Posterior vena cava (tissue), 2 donors: ENCODE data around the gene PRKAR1B. TPM values are rescaled to one million over a fixed set of nuclear protein-coding genes. Genes with fewer than 3 reads are reported as not detected.

Experiments used
- DNase-seq: peaks from one replicate; pipeline ENCODE4 v3.0.0-alpha.2; 2020; ENCODE audit warnings: low spot score
- intact Hi-C, 2 donors: fragments of 100-400 bp; cut with DNase I; formaldehyde crosslinking; loops; one replicate each; pipeline versions ENCODE4 v1.14.1 to v1.14.2; 2022 to 2023
- total RNA-seq, 2 donors: library from RNA; stranded (reverse); fragmentation: NEBNext Ultra II Directional; extraction: Animal tissue kit (Norgen Biotek cat#: 25700); gene quantifications; one replicate each; pipeline ENCODE4 v1.2.1, GENCODE V29; 2021
- donor health status: DM: yes; HTN: yes; CAD: no.
- donor health status: DM: yes; HTN: yes; CAD: no.

PRKAR1B gene
- total RNA-seq, 2 donors from 2014 or later = 10.1 TPM

DNA sequence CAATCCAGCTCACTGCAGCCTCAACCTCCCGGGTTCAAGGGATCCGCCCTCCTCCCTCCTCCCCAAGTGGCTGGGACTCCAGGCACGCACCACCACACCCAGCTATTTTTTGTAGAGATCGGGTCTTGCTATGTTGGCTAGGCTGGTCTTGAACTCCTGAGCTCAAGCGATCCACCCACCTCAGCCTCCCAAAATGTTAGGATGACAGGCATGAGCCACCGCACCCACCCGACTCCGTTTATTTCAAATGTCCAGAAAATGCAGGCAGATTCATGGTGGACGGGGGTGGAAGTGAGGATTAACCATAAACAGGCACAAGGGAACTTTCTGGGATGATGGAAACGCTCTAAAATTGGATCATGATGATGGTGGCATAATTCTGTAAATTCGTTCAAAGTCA is 85.1 kb downstream of the PRKAR1B start:
- intact Hi-C loops = no loop called here
- DNase-seq = peak; percentile 16

DNA sequence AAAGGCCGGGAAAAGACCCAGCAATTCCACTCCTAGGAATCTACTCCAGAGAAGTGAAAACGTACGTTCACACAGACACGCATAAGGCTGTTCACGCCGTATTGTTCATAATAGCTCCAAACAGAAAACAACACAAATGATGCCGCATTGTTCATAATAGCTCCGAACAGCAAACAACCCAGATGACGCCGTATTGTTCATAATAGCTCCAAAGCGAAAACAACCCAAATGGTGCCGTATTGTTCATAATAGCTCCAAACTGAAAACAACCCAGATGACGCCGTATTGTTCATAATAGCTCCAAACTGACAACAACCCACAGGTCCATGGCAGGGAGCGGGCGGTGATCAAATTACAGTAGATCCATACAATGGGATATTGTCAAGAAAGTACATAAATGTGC is 85.8 kb downstream of the PRKAR1B start:
- intact Hi-C loops = no loop called here
- DNase-seq = peak; percentile 55

DNA sequence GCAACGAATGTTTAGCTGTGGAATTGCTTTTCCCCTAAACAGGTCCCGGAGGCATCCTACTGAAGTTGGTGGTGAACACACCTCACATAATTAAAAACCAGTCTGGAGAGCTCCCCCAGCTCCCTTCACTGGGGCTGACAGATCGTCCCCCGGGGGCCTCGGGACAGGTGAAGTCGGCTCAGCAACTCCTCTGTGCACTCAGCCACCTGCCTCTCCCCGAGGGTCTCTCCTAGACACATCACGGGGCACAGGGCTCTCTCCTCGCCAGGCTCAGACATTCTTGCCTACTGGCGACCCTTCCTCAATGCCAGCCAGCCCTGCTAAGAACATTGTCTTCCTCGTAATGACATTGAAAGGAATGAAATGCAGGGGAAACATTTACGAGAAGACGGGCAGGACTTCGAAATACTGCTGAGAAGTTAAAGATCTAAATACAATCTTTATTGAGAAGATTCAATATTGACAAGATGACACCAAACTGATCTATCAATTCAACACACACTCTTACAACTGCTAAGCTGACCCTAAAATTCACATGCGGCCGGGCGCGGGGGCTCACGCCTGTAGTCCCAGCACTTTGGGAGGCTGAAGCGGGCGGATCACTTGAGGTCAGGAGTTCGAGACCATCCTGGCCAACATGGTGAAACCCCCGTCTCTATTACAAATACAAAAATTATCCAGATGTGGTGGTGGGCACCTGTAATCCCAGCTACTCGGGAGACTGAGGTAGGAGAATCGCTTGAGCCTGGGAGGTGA is 88.6 kb downstream of the PRKAR1B start:
- intact Hi-C loops = loop anchor here in 1 of 2 donors (10.0 kb wide), 1 partner anchor 304 kb away; no protein-coding TSS in a partner anchor
- DNase-seq = peak; percentile 73

DNA sequence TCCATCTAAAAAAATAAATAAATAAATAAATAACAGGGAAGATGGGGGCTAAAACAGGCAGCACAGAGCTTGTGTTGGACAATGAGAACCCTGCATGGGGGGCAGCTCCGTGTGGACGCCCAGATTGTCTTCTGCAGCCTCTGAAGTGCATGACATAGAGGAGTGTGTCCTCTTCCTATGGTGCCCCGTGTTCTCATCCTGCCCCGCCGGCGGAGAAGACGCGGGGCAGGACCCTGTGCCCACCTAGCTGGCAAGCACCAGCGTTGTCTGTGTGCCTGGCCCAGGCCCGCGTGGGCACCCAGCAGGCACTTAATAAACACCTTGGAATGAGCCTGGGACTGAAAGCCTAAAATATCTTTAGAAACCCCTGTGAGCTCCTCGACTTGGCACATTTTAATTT is 89.3 kb downstream of the PRKAR1B start:
- peak; percentile 58 for DNase-seq
- intact Hi-C loops = loop anchor here in 1 of 2 donors (10.0 kb wide), 1 partner anchor 303 kb away; no protein-coding TSS in a partner anchor

DNA sequence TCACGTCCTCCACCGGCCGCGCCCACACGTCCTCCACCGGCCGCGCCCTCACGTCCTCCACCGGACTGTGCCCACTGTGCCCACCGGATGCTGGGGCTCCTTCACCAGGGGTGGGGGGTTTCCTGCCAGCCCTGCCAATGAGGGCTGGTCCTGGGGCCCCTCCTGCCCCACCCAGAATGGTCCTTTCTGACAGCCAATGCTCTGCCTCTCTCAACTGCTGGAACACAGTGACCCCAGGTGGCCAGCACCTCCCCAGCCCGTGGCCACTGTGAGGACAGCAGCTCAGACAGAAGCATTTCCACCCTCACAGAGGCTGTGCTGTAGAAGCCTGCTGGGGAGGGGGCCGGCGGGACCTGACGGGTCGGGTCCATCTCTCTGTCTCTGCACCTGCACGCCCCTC is 90.7 kb downstream of the PRKAR1B start:
- intact Hi-C loops = loop anchor here in 1 of 2 donors (10.0 kb wide), 1 partner anchor 302 kb away; no protein-coding TSS in a partner anchor
- peak; percentile 85 for DNase-seq

DNA sequence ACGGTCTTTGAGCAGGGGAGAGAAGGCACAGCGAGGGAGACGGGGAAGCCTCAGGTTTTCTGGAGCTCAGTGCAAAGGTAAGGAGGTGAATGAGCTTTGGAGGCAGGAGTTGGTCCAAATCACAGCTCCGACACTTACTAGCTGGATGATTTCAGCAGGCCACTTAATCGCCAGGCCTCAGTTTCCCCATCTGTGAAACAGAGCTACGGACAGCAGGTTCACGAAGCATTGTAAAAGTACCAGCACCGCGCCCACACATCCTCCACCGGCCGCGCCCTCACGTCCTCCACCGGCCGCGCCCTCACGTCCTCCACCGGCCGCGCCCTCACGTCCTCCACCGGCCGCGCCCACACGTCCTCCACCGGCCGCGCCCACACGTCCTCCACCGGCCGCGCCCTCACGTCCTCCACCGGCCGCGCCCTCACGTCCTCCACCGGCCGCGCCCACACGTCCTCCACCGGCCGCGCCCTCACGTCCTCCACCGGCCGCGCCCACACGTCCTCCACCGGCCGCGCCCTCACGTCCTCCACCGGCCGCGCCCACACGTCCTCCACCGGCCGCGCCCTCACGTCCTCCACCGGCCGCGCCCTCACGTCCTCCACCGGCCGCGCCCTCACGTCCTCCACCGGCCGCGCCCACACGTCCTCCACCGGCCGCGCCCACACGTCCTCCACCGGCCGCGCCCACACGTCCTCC is 91.2 kb downstream of the PRKAR1B start:
- DNase-seq = peak; percentile 41
- intact Hi-C loops = loop anchor here in 1 of 2 donors (10.0 kb wide), 1 partner anchor 301 kb away; no protein-coding TSS in a partner anchor

DNA sequence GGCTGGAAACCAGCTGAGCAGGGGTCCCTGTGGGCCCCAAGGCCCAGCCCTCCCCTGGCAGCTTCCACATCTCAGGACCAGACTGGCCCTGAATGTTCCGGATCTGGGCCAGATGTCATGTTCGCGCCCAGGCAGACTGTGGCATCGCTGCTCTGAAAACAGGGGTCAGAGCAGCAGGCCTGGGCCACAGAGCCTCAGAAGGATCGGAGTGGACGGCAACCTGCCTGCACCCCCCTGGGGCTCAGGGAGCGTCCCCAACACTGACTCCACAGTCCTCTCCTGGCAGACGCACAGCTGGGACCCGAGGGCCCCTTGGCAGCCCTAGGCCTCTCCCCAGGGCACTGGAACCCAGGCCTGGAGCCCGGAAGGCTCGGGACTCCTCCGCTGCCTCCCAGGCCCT is 91.9 kb downstream of the PRKAR1B start:
- intact Hi-C loops = loop anchor here in 1 of 2 donors (10.0 kb wide), 1 partner anchor 300 kb away; no protein-coding TSS in a partner anchor
- DNase-seq = peak; percentile 71

DNA sequence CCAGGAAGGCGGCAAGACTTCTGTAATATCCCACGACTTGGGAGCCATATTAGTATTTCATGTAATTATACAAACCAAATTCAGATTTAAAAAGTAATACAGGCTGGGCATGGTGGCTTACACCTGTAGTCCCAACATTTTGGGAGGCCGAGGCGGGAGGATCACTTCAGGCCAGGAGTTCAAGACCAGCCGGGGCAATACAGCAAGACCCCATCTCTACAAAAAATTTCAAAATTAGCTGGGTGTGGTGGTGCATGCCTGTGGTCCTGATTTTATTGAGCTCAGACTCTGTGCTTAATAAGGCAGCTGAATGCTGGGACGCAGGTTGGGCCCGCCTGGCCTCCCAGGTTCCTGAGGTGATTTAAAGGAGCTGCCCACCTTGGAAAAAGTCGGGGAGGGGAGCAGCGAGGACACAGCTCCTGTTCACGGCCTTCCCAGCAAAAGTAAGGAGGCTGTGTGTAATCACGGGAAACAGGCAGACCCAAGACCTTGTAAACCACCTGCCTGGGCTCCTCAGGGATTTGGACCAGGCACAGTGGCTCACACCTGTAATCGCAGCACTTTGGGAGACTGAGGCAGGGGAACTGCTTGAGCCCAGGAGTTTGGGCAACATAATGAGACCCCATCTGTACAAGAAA is 93.6 kb downstream of the PRKAR1B start:
- intact Hi-C loops = loop anchor here in 1 of 2 donors (10.0 kb wide), 1 partner anchor 299 kb away; no protein-coding TSS in a partner anchor
- peak; percentile 46 for DNase-seq

DNA sequence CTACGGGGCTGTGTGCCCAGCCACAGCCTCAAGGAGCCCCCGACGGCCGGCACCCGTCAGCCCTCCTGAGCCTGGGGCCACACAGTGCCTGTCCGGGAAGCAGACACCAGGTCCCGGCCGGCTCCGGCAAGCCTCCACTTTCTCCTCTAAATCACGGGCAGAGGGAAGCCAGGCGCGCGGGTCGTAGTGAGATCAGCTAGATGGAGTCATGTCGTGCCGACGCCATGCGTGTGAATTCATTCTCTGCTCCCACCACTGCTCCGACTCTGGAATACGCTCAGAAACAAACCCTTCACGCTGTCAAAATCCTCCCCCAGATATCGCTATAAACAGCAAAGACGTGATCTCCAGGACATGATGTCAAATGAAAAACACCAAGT is 94.3 kb downstream of the PRKAR1B start:
- DNase-seq = peak; percentile 78
- intact Hi-C loops = loop anchor here in 1 of 2 donors (10.0 kb wide), 1 partner anchor 298 kb away; no protein-coding TSS in a partner anchor

DNA sequence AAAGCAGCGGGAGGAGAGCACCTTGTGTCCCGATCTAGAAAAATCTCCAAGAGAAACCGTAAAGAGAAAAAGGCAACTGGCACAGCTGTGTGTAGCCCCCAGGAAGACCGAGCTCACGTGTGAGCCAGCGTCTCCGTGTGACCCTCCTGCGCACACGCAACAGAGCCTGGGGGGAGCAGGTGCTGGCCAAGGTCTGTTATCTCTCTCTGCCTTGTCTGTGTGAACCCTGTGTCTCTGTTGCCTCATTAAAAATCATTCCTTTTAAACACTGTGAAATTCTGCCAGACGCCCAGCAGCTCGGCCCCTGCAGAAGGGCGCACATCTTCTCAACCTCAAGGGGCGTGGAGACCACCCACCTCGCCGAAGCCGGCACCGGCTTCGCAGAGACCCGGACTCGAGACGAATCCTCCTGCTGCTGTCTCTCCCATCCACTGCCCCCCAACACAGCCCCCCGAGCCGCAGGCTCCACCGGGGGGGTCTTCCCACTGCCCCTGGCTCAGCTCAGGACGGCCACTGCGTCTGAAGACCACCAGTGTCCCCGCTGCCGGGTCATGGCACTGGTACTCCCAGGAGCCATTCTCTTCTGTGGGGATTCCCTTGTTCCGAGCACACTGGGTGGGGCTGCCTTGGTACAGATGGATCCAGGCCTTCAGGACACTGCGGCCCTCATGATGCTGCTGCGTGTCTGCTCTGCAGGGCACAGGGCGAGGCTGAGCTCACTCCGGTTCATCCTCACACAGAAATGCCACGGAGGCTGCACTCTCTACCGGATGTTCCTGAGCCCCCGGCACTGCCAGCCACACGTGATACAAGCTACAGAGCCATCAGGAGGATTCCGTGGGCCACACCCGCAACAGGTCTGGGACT is 94.9 kb downstream of the PRKAR1B start:
- DNase-seq = peak; percentile 59
- intact Hi-C loops = loop anchor here in 1 of 2 donors (10.0 kb wide), 1 partner anchor 297 kb away; no protein-coding TSS in a partner anchor

DNA sequence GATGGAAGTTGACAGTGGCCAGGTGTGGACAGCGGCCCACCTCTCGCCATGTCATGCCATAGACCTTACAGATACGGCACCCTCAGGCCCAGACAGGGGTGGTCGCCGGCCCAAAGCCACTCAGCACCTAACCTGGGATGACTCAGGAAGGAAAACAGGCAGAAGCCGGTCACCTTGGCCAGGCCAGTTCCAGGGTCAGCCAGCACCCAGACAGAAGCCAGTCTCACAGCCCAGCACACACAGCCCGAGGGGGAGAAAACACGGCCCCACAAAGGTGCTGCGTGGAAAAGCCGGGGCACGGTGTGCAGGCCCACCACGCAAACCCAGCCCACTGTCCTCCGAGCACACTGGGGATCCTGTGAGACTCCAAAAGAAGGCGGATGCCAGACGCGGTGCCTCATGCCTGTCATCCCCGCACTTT is 95.8 kb downstream of the PRKAR1B start:
- intact Hi-C loops = loop anchor here in 1 of 2 donors (10.0 kb wide), 1 partner anchor 296 kb away; no protein-coding TSS in a partner anchor
- DNase-seq = peak; percentile 72

DNA sequence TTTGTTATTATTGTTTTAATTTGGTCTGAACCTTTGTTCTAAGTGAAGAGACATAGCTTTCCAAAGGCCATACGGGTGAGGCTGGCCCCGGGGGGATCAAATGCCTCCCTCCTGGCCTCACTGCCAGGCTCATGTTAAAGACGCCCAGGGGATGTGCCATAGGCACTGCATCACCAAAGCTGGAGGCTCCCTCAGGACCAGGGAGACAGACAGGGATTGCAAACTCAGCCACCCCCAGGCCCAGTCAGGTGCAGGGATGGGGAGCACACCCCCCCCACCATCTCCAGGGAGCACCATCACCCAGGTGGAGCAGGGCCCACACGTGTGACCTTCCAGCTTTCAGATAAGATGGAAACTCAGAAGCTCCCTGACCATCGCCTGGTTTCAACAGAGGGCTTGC is 96.5 kb downstream of the PRKAR1B start:
- intact Hi-C loops = loop anchor here in 1 of 2 donors (10.0 kb wide), 1 partner anchor 296 kb away; no protein-coding TSS in a partner anchor
- DNase-seq = peak; percentile 60

DNA sequence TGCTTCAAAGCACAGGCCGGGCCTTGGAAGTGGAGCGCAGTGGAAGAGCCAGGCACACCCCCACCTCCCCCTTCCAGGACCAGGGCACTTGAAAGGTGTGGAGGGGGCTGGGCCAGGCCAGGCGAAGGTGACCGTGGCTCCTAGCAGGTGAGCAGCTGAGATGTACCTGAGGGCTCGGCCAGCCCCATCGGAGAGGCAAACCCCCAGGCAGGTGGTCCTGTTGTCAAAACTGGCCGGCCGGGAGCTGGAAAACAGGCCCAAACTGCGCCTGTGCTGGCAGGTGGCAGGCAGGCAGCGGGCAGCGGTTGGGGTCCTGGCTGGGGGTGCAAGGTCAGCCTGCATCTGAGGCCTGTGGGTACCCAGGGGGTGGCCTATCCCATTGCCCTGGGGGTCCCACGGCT is 97.0 kb downstream of the PRKAR1B start:
- intact Hi-C loops = loop anchor here in 1 of 2 donors (10.0 kb wide), 1 partner anchor 295 kb away; no protein-coding TSS in a partner anchor
- DNase-seq = peak; percentile 71

DNA sequence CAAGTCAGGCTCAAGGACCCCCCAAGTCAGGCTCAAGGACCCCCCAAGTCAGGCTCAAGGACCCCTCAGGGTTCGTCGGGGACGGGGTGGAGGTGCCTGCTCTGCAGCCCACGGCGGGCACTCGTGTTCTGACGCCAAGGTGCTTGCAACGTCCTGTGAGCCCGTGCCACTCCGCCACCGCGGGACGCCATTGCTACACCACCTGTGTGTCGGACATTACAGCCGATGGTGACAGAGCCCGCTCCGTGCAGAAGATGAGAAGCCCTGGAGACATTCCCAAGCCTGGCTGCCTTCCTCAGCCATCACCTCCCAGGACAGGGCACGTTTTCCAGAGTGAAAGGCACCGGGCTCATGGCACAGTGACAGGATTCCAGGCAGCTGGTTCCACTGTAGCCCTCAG is 98.3 kb downstream of the PRKAR1B start:
- DNase-seq = peak; percentile 58
- intact Hi-C loops = loop anchor here in 1 of 2 donors (1.0 kb wide), 1 partner anchor 16 kb away; no protein-coding TSS in a partner anchor

DNA sequence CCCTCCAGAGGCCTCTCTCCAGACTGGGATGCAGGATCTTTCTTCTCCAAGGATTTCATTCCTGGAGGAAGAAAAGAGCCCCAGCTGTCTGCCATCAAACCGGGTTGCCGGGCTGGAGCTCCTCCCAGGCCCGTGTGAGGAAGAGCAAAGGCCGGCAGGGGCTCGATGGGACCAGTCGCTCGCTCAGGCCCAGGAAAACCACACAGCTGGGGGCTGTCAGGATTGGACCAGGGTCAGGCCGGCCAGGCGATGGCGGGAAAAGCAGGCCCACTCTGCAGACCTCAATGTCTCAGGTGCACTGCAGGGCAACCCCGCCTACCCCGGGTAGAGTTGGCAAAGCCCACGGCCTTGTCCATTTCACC is 98.7 kb downstream of the PRKAR1B start:
- DNase-seq = no peak
- intact Hi-C loops = no loop called here

DNA sequence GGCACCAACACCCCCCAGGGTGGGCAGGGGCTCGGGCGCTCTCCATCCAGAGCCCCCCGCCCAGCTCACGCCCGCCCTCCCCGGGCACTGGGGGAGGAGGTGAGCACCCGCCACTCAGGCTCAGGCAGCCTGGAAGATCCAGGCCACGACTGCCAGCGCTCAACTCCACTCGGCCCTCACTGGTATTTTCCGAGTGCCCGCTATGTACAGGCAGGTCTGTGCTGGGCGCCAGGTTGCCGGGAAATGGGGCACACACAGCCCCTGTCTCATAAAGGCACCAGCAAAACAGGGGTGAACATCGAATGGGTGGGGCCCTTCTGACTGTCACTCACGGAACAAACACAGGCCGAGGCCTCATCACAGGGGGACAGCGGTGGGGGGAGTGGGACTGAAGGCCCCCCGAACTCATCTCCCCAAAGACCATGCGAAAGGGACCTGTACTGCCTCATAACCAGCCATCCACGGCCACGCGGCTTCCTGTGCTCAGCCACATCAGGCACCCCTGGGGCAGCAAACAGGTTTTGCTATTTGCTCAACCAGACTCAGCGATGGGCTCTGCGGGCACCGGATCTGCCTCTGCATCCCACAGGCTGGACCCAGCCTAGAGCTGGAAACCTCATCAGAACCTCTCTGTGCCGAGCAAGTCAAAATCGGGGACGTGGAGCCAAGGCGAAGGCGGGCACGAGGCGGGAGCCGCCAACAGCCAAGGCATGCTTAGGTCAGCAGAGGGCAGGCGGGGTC is 99.2 kb downstream of the PRKAR1B start:
- DNase-seq = no peak
- intact Hi-C loops = no loop called here

DNA sequence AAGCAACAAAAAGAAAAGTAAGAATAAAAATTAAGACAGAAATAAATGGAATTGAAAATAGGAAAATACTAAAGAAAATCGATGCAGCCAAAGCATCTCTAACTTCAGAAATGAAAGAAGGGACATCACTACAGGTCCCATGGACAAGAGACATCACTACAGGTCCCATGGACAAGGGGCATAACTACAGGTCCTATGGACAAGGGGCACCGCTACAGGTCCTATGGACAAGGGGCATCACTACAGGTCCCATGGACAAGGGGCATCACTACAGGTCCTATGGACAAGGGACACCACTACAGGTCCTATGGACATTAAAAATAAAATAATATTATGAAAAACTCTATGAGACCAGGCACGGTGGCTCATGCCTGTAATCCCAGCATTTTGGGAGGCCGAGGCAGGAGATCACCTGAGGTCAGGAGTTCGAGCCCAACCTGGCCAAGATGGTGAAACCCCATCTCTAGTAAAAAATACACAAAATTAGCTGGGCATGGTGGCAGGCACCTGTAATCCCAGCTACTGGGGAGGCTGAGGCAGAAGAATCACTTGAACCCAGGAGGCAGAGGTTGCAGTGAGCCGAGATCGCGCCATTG is 101.6 kb downstream of the PRKAR1B start:
- peak; percentile 5 for DNase-seq
- intact Hi-C loops = no loop called here
